Suppressor macrophage treated with lipopolysaccharide for 1 hour (primary cell): ENCODE data around the gene FSTL3.

ENCODE experiments used
- DNase-seq, 3 donors: peaks; one replicate each; pipeline ENCODE4 v3.0.0-alpha.2; 2020 to 2022

Gene FSTL3

DNA sequence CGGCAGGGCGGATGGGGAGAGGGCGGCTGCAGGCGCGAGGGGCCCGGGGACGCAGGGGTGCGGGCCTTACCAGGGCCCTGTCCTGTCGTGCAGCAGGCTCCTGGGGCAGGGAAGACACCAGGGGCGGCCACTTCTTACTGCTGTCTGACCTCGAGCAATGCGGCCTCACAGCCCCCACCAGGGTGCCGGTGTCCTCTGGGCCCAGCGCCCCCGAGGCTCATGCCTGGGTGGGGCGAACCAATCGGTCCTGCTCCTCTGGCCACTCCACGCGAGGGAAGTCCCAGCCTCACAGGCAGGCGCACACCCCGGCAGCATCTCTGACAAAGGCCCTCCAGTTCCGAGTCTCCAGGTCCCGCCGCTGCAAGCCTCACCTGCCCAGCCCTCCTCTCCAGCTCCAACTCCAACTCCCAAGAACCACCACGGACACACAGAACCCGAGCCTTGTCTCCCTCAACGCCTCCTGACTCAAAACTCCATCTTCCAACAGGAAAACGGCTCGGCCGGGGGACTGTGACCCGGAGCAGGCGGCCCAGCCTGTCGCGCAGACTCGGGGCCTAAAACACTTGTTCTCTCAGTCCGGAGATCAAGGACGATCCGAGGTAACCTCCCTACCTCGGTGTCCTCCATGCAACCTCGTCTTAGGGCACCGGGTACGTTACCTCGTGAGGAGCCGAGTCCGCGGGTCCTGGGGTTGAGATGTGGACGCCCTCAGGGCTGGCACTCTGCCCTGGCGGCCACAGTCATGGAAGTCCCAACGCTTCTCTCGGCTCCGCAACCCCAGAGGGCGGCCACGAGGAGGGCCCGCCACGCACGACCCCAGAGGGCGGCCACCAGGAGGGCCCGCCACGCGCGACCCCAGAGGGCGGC is 30.0 kb upstream of the FSTL3 start:
- no peak for DNase-seq

DNA sequence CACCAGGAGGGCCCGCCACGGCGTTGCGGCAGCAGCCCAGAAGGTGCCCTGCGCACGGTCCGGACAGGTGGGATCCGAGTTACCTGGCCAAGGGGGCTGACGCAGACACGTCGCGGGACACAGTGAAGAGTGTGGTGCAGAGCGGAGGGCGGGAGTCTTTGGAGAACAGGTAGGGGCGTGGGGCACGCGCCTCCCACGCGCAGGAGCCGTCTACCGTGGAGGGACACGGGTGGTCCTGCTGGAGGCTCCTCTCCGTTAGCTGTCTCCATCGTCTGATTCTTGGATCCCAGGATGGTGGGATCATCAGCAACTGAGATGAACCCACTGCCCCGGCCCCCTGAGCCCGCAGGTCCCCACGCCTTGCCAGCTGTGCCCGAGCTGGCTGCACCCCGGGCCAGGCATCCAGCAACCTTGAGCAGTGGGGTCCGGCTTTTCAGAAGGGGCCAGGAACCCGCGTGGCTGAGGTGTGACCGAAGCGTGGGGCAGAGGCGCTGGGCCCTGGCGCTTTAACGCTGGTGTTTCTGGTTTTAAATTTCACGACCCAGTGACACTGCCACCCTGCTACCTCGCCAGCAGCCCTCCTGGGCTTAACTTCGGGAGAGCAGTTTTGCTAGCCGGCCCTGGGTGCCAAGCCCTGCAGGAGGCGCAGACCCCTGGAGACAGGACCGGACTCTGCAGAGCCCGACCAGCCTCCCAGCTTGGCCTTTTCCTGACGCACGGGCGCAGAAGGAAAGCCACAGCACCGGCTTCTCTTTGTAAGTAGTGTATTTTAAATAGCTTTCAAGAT is 29.2 kb upstream of the FSTL3 start:
- DNase-seq = no peak

DNA sequence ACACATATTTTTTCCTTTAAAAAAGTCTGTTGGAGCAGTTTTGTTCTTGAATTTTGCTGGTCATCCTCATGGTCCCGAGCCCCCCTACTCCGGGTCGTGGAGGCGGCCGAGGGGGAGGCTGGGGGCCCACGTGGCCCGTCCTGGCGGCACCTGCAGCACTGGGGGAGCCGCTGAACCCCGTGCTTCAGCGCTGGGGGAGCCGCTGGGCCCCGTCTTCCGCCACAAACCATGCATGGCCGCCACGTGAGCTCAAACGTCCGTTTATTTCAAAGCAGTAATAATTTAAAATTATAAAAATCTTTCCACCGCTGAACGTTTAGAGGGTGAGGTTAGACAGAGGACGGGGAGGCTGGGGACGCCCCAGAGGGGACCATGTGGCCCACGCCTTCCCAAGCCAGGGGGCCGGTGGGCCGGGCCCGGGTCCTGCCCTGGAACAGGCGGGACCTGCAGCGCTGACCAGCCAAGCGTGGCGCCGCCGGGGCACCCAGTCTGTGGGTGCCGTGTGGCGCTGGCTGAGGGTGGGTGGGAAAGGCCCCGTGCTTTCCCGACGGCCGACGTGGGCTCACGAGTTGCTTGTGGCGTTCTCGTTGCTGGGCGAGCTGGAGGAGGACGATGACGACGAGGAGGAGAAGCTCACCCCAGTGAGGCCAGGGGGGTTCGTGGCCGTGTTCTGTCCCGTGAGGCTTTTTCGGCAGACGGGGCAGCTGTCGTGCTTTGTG is 28.5 kb upstream of the FSTL3 start:
- DNase-seq = no peak

DNA sequence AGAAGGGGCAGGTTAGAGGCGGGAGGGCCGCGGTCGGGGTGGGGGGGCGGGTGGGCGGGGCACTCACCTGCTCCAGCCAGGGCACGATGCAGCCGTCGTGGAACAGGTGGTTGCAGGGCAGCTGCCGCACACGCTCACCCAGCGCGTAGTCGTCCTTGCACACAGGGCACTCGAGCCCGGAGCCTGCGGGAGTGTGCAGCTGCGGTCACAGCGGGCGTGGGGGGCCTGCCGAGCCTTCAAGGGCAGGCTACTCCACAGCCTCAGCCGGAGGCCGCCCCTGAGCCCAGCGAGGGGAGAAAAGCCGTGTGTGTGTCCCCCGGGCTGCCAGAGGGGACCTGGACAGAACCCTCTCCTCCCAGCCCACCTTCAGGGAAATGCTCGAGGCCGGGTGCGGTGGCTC is 27.9 kb upstream of the FSTL3 start:
- no peak for DNase-seq

DNA sequence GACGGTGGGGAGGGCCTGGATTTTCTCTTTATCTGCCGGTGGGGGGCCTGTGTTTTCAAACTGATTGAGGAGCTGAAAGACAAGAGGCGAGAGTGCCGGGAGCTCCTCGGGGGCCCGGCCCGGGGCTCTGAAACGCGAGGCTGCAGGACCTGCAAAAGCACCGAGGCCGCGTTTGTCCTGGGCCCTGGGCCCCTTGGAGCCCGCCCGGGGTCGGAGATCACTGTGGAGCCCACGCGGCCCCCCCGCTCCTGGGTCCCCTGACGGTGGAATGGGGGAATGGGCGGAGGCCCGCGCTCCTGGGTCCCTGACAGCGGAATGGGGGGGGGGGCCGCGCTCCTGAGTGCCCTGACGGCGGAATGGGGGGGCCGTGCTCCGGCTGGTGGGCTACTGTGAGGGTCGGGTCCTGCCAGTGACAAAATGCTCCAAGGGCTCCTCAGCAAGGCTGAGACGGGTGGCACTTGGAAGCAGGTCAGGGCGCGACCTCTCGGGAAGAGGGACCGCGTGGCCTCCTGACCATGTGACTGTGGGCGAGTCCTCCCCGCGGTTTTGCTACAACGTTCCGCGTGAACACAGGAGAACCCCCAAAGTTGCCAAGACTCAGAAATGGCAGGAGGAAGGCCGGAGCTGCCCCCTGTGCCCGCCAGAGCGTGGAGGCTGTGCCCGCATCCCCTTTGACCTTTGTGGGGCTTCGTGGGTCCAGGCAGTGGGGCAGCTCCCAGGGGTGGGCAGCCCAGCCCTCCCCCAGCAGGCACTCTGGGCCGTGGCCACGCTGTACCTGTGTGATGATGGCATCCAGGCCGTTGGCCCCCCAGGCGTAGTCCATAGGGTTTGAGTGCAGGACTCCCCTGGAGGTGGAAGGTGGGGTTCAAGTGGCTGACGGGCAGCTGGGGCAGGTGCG is 27.0 kb upstream of the FSTL3 start:
- no peak for DNase-seq

DNA sequence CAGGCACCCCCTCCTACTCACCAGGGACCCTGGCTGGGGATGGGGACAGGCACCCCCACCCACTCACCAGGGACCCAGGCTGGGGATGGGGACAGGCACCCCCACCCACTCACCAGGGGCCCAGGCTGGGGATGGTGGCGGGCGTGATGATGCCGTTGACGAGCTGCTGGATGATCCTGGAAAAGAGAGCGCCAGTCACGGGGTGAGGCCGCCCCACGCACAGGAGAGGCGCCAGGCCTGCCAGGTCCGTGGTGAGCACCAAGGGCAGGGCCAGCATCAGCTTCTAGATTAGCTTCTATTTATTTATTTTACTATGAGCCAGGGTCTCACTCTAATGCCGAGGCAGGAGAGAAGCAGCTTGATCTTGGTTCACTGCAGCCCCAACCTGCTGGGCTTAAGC is 26.1 kb upstream of the FSTL3 start:
- no peak for DNase-seq

DNA sequence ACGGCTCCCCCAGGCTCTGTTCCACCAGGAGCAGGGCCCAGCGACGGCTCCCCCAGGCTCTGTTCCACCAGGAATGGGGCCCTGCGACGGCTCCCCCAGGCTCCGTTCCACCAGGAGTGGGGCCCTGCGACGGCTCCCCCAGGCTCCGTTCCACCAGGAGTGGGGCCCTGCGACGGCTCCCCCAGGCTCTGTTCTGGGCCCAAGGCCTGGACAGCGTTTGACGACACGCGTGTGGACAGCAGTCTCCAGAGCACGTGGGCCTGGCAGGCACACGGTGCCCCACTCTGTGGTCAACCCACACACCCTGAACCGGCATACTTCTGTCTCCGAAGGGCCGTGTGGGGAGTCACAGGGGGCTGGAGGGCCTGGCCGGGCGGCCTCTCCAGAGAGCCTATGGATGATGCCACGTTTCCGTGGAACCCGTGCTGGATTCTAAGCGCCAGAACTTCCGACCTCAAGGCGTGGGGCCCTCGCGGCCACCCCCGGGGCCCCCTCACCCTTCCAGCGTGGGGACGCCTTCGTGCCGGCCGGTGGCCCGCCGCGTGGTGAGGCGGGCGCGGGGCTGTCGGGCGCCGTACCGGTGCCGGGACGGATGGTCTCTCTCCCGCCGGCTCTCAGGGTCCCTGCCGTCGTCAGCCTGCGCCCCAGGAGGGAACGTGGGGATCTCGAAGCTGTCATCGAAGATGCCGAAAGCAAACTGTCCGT is 24.9 kb upstream of the FSTL3 start:
- no peak for DNase-seq

DNA sequence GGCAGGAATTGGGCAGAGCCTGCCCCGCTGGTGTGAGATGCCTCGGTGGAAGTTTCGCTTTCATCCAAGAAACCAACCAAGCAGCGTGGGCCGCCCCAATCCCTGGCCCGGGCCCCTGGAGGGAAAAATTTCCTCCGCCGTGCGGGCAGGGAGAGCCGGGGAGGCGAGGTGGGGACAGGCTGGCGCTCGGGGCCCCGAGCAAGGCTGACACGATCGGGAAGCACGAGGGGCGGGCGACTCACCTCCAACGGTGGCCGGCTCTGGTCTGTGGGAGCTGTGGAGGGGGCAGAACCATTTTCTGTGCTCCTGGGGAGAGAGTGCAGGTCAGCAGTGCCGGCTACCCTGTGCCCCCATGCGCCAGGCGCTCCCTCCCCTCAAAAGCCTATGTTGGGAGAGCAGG is 24.2 kb upstream of the FSTL3 start:
- DNase-seq = no peak

DNA sequence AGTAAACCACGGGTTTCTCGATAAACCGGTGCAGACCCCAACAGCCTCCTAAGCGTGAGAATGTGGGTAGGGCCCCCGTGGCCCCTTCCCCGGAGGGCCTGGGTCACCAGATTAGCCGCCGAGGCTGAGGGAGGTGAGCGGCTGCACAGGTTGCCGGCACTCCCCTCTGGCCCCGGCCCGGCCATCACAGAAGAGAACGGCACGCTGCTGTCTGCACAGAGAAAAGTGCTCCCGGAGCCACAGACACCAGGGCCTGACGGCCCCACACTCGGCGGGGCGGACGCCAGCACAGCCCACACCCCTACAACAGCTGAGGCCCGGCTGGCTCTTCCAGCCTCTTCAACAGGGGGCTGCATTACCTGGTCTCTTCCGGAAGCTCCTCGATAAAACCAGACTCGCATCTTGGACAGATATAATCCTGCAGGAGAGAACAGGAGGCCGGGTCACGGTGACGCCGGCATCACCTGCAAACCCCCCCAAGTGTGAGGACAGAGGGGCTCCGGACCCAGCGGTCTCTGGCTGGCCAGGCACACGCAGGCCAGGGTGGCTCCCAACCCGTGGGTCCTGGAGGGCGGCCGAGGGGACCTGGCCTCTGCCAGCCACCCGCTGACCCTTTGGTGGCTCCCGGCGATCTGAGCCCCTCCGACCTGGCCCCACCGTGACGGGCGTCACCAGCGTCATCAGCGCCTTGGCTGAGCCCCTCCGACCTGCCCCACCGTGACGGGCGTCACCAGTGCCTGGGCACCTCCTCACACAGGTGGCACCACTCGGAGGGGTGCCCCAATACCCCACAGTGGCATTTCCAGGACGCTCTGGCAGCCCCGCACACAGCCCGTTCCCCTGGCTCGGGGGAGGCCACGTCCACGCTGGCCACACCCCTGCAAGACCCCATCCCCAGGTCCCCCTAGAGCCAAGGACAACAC is 23.5 kb upstream of the FSTL3 start:
- no peak for DNase-seq

DNA sequence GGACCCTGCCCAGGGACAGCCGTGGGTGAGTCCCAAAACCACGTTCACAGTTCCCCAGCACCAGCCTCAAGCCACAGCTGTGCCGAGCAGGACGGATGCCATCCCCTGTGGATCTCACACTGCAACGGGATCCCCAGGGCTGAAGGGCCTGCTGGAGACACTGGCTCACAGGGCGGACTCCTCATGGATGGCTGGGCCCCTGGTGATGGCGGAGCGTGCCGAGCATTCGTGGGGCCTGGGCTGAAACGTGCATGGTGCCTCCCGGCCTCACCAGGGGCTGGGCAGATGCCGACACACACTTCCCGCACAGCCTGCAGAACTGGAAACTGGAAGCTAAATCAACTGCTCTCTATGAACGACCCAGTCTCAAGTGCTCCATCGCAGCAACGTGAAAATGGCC is 22.8 kb upstream of the FSTL3 start:
- DNase-seq = no peak

DNA sequence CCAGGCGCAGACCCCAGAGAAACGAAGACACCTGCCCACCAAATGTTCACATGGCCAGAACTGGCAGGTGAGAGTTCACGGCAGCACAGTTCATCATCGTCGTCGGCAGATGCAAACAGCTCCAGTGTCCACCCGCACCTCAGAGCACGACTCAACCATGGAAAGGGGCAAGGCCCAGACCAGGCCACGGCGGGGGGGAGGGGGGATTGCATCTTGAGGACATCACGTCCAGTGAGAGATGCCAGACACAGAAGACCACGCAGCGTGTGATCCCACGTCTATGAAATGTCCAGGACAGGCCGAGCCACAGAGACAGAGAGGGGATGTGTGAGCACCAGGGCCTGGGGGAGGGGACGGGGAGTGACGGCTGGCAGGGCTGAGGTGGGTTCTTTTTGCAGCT is 20.5 kb upstream of the FSTL3 start:
- DNase-seq = no peak

DNA sequence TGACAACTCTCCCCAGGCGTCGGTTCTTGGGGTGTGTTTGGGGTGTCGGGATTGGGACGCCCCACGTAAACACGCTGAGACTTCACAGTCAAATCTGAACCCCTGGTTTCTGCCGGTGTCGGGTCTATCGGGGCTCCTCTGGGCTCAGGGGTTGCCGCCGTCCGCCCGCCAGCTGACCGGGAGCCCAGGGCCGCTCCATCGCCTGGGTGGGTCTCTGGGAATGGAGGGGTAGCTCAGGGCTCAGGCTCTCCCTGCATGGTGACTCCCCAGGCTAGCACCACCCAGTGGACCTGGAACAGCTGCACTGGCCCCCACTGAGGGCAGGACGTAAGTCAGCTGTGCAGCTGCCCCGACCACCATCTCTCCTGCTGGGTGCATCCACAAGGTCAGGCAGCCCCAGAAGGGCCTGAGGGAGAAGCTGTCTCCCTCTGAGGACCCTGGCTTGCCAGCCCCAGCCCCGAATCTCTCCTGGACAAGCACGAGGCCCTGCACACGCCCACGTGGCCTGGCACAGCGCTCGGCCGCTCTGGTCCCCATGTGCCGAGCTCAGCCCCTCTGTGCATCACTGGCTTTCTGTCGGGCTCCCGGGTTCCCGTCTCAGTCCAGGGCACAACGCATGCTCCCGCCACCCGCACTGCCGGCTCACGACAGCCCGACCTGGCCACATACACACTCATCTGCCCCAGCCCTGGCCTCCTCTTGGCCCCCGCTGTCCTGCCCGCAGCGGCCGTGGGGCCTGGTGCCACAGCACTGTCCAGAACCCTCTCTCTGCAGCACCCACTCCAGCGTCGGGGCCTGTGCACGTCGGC is 19.2 kb upstream of the FSTL3 start:
- no peak for DNase-seq

DNA sequence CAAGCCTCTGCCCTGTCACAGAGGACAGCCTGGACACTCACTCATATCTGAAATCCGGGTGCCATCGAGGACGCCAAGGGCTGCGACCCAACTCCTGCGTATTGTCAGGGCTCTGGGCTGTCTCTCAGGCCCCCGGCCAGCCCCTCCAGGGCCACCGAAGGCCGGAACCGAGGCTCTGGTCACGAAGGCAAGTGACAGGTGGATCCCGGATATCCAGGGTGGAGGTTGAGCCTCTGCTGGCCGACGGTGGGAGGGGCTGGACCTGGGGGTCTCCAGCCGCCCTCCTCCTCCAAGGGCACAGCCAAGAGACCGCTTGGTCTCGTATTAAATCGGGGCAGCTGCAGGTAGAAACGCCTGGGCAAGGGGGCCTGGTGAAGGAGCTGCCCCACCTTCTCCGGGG is 18.6 kb upstream of the FSTL3 start:
- no peak for DNase-seq

DNA sequence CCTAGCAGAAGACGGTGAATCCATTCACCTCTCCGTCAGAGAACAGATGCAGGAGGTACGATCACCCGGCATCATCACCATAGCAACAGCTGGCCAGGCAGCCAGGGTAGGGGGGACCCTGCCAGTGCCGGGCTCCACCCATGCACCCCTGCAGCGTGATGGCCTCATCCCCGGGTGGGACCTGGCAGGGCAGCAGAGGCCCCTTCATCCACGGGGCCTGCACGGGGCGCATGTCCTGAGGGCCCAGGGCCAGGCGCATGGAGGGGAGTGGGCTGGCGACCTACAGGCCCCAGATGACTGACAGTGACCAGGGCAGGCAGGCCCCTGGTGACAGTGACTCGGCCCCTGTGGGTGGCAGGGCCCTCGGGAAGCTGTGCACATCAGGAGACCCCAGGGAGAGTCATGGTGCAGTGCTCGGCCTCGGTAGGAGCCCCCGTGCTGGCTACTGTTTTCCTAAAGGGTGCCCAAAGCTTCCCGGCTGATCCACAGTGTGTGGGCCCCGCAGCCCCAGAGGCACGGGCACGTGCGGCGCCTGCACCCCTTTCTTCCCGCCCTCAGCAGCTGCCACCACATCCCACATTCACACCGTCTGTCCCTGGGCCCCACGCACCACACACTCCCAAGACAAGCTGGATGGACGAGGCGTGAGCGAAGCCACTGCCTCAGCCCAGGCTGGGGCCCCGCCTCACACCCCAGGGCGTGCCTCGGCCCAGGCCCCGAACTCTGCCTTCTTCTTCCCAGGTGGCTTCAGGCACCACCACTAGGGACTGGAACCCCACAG is 17.9 kb upstream of the FSTL3 start:
- no peak for DNase-seq

DNA sequence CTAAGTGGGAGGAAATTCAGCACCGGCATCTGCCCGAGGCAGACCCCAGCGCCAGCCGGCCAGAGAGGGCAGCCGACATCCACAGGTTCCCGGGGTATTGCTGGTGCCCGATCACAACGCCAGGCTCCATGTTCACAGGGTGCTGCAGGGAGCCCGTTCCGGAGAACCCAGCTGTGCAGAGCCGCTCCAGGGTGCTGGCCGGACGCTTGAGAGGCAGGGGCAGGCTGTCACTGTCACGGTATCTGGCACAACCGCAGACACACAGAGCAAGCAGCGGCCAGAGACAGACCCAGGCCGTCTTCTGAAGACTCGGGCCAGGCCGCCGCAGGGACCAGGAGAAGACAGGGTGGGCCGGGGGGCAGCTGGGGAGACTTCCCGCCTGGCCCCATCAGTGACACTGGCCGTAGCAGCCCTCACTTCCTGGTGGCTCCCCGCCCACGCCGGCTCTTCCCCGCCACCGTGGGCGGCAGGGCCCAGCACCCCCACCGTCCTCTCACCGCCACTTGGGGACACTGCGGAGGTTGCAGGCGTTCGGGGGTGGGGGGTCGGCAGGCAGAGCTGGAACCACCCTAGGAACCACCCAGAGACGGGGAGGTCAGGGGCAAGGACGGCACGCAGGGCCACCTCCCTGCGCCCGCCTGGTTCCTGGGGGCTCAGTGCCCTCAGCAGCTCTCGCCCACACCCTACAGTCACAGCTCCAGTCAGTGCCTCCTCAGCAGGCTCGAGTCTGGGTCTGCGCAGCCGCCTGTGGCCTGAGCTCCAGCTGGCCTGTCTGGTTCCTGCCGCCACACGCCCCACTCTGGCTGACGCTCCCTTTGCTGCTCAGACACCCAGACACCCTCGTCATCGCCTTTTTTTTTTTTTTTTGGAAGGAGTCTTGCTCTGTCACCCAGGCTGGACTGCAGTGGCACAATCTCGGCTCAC is 17.0 kb upstream of the FSTL3 start:
- peak in 1 of 3 donors; percentile 37 for DNase-seq

DNA sequence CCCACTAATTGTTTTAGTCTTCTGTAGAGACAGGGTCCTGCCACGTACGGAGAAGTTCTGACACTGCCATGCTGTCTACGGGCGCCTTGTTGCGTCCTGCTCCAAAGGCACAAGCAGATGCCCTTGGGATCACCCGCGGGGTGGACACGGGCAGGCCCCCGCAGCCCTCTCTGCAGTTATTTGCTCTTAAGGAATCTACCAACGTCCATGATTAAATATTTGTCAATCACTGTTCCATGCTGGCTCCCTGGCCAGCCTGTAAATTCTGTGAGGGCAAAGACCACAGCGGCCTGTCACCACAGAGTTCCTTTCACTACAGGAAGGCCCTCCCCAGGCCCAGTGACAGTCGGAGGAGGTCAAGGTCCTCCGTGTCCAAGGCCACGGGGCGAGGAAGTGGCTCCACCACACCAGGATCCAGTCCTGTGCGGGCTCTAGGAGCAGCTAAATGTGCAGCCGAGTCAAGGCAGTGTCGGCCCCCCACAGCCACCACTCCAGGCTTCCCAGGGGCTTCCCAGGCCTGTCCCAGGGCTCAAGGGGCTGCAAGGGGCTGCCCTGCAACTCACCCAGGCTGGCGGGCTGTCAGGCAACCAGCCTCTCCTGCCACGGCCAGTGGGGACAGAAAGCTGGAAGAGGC is 15.3 kb upstream of the FSTL3 start:
- DNase-seq = peak in 1 of 3 donors; percentile 39
